GM12878 (cell line): ENCODE data around the gene DCLK2. TPM values are rescaled to one million over a fixed set of nuclear protein-coding genes. Genes with fewer than 3 reads are reported as not detected.

Experiments used
- ATAC-seq: fragments of 200-7000 bp; cut with Tn5 transposase; 3 replicates; pipeline ENCODE4 v1.9.1; 2020; ENCODE audit warnings: mild to moderate bottlenecking, moderate library complexity
- BruUV-seq: library from RNA; stranded (reverse); fragments of 400-500 nt; replicated peaks from 2 replicates; lab custom pipeline; 2021; lab: Mats Ljungman, UMichigan
- CTCF ChIA-PET: fragments of 300-600 bp; sonication (Branson Sonifier 250); formaldehyde crosslinking; extraction: SDS; loops from one replicate; lab custom pipeline; 2021; ENCODE audit warnings: inconsistent platforms; lab: Yijun Ruan, JAX
- POLR2A ChIA-PET: fragments of 350-600 bp; formaldehyde crosslinking; extraction: SDS; loops from one replicate; lab custom pipeline; 2021; ENCODE audit warnings: inconsistent platforms; lab: Charles Lee
- RAD21 ChIA-PET: fragments of 300-600 bp; sonication (Branson Sonifier 250); formaldehyde crosslinking; loops from one replicate; lab custom pipeline; 2023; ENCODE audit warnings: antibody characterized with exemption; ENCODE audit not compliant: unreplicated experiment; lab: Charles Lee
- SMC1A ChIA-PET: fragments of 300-600 bp; sonication (Branson Sonifier 250); formaldehyde crosslinking; loops from one replicate; lab custom pipeline; 2023; ENCODE audit not compliant: unreplicated experiment, uncharacterized antibody; lab: Charles Lee
- DNase-seq: peaks from one replicate; pipeline ENCODE4 v3.0.0-alpha.2; 2011; ENCODE audit warnings: low read depth, low spot score
- FAIRE-seq: peaks from 3 replicates; lab custom pipeline; 2011; peaks lifted over from hg19 to GRCh38; lab: Jason Lieb, UNC
- H2AFZ ChIP-seq: 2 replicates; pipeline ENCODE4 v1.6.0; 2011; ENCODE audit warnings: low read depth, low read length, control low read depth; ENCODE audit not compliant: control insufficient read depth
- H3K27ac ChIP-seq: 2 replicates; pipeline ENCODE4 v1.5.1; 2011; ENCODE audit warnings: control low read depth; ENCODE audit not compliant: control insufficient read depth, insufficient read depth
- H3K27me3 ChIP-seq, 2 experiments: replicated peaks in 1 of 2; 2 replicates each; pipeline versions ENCODE4 v1.6.0 to v1.6.1; 2011; ENCODE audit warnings: low read length in 1 of 2; ENCODE audit not compliant: control insufficient read depth in 2 of 2, insufficient read depth in 2 of 2
- H3K36me3 ChIP-seq, 2 experiments: 2 replicates each; pipeline ENCODE4 v1.5.1; 2011; ENCODE audit warnings: low read length in 1 of 2; ENCODE audit not compliant: control insufficient read depth in 2 of 2, insufficient read depth in 2 of 2
- H3K4me1 ChIP-seq: 2 replicates; pipeline ENCODE4 v1.6.1; 2011; ENCODE audit warnings: mild to moderate bottlenecking, low read length, moderate library complexity, mixed read lengths; ENCODE audit not compliant: control insufficient read depth, insufficient read depth
- H3K4me2 ChIP-seq: 2 replicates; pipeline ENCODE4 v1.6.0; 2011; ENCODE audit warnings: control low read depth; ENCODE audit not compliant: control insufficient read depth, insufficient read depth
- H3K4me3 ChIP-seq: fragments of 200-600 bp; sonication (generic); 2 replicates; pipeline ENCODE4 v1.5.1; 2016
- H3K79me2 ChIP-seq: 2 replicates; pipeline ENCODE4 v1.6.0; 2011; ENCODE audit warnings: low read length; ENCODE audit not compliant: control insufficient read depth, insufficient read depth
- H3K9ac ChIP-seq: 2 replicates; pipeline ENCODE4 v1.8.0; 2011; ENCODE audit warnings: low read length, control low read depth, mixed read lengths; ENCODE audit not compliant: control insufficient read depth, insufficient read depth
- H3K9me3 ChIP-seq: replicated peaks from 3 replicates; pipeline ENCODE4 v1.5.1; 2011; ENCODE audit warnings: mild to moderate bottlenecking, low read length; ENCODE audit not compliant: control insufficient read depth, insufficient read depth
- H4K20me1 ChIP-seq: 2 replicates; pipeline ENCODE4 v1.6.0; 2011; ENCODE audit not compliant: control insufficient read depth, insufficient read depth
- CHD4 ChIP-seq: fragments of 200-600 bp; sonication (generic); IDR thresholded peaks from 2 replicates; pipeline ENCODE4 v1.6.1; 2016; ENCODE audit warnings: mild to moderate bottlenecking
- CREB1 ChIP-seq: IDR thresholded peaks from 2 replicates; pipeline ENCODE4 v1.6.1; 2012; ENCODE audit warnings: low read depth, mild to moderate bottlenecking, inconsistent platforms
- CUX1 ChIP-seq: IDR thresholded peaks from 2 replicates; pipeline ENCODE4 v1.6.1; 2012; ENCODE audit warnings: improper control_type of control experiment, low read depth, low read length; ENCODE audit not compliant: insufficient replicate concordance
- HCFC1 ChIP-seq: fragments of 150-350 bp; IDR thresholded peaks from 2 replicates; pipeline ENCODE4 v1.6.1; 2014; ENCODE audit warnings: low read length
- IRF5 ChIP-seq: fragments of 450-650 bp; IDR thresholded peaks from 2 replicates; pipeline ENCODE4 v1.6.1; 2017; ENCODE audit warnings: borderline replicate concordance
- MTA2 ChIP-seq: fragments of 450-650 bp; IDR thresholded peaks from 2 replicates; pipeline ENCODE4 v1.6.1; 2016; ENCODE audit warnings: low read depth, mild to moderate bottlenecking, moderate library complexity
- MYC ChIP-seq: IDR thresholded peaks from 2 replicates; pipeline ENCODE4 v1.6.1; 2011; ENCODE audit warnings: mild to moderate bottlenecking, low read length, moderate library complexity, inconsistent platforms; ENCODE audit not compliant: insufficient read depth, insufficient replicate concordance, insufficient read length, severe bottlenecking
- NBN ChIP-seq: fragments of 450-650 bp; IDR thresholded peaks from 2 replicates; pipeline ENCODE4 v1.6.1; 2016
- RCOR1 ChIP-seq: conservative IDR thresholded peaks from 2 replicates; pipeline ENCODE4 v1.6.1; 2012; ENCODE audit warnings: low read depth, low read length, improper control_type of control experiment
- SP1 ChIP-seq: IDR thresholded peaks from one replicate; pipeline ENCODE4 v1.6.1; 2011; ENCODE audit warnings: low read depth, low read length
- WGBS: methylation state at CpG from one replicate; pipeline ENCODE4 v1.1.6; 2016; ENCODE audit warnings: low lambda C conversion rate; ENCODE audit not compliant: insufficient replicate concordance, insufficient coverage; ENCODE audit errors: missing lambda C conversion rate; 5-methylcytosine and 5-hydroxymethylcytosine counted together
- in situ Hi-C: fragments of 300-500 bp; cut with MboI; formaldehyde crosslinking; loops from 9 replicates; pipeline ENCODE4 v1.14.3; 2018; ENCODE audit warnings: mixed read lengths
- intact Hi-C: fragments of 100-400 bp; cut with micrococcal nuclease; formaldehyde crosslinking; loops from one replicate; pipeline ENCODE4 v1.14.2; 2022; ENCODE audit not compliant: unreplicated experiment
- polyA plus RNA-seq, 11 experiments: library from polyadenylated mRNA; depleted of rRNA in 4 of 11; unstranded in 6 of 11; stranded (reverse) in 5 of 11; fragments of >200 nt; fragmentation: Nextera tagmentation in 4 of 11; fragmentation: Illumina TruSeq in 1 of 11; extraction: Ambion mirVana in 4 of 11; extraction: Trizol in 1 of 11; gene quantifications; 1 replicate in 1 of 11; 2 replicates in 10 of 11; pipeline versions ENCODE4 v1.2.1 to v1.2.3, GENCODE V29; 2011 to 2016; ENCODE audit warnings: inconsistent platforms in 2 of 11, missing spikeins in 2 of 11, low read depth in 1 of 11
- total RNA-seq, 4 experiments: library from RNA; depleted of rRNA in 3 of 4; stranded (reverse); fragments of >200 nt in 3 of 4; fragmentation: Illumina TruSeq in 1 of 4; extraction: Trizol in 1 of 4; gene quantifications; 2 replicates each; pipeline versions ENCODE4 v1.2.1 to v1.2.3, GENCODE V29; 2013 to 2021

The DCLK2 gene
- total and polyA plus RNA-seq, 10 of the 15 experiments (the other 5 are each of a cell fraction or from before 2014, with no cell fraction given), result not detected

- FAIRE-seq, result no peak
Measured at GRCh38 chr4:150224896-150225591, 146.8 kb downstream of the DCLK2 start.

GRCh38 chr4:150229520-150229919 lies 151.3 kb downstream of the DCLK2 start:
- H3K36me3 ChIP-seq, result no peaks in the 10 kb centered on the region
- no peak for ATAC-seq
- in situ Hi-C loops, result no loop called here
- ChIA-PET POLR2A (no interaction called here), RAD21 (no interaction called here), SMC1A (no interaction called here), CTCF (no interaction called here)
- no peaks in the 10 kb centered on the region for H3K9me3 ChIP-seq
- no peak overlapping the region for H3K9ac ChIP-seq
- H3K79me2 ChIP-seq, result no peaks in the 10 kb centered on the region
- no peaks in the 10 kb centered on the region for H3K4me1 ChIP-seq
- 0% methylated on average over 1 of the region's 1 CpG for WGBS
- peaks cover 0 to 3% of the 10 kb centered on the region in 2 experiments; a peak in 1 of 4 replicates for H3K27me3 ChIP-seq
- H3K4me2 ChIP-seq, result no peak overlapping the region
- TF ChIP-seq HCFC1 (no peak), IRF5 (no peak), CUX1 (no peak), MTA2 (no peak), SP1 (no peak), NBN (no peak), MYC (no peak), RCOR1 (no peak), CHD4 (no peak)
- no peak overlapping the region for H3K4me3 ChIP-seq
- BruUV-seq, result no TSS peak
- H3K27ac ChIP-seq, result no peak overlapping the region
- H2AFZ ChIP-seq, result no peak overlapping the region
- DNase-seq, result no peak
- H4K20me1 ChIP-seq, result no peaks in the 10 kb centered on the region
- intact Hi-C loops, result no loop called here
- FAIRE-seq, result no peak

More at GRCh38 chr4:150224896-150225591, 146.8 kb downstream of the DCLK2 start:
- Histone ChIP-seq H3K36me3 (no peaks in the 10 kb centered on the region), H3K4me2 (no peak overlapping the region), H3K79me2 (no peaks in the 10 kb centered on the region), H3K4me1 (no peaks in the 10 kb centered on the region), H3K9ac (no peak overlapping the region), H2AFZ (no peak overlapping the region), H3K9me3 (no peaks in the 10 kb centered on the region), H3K27me3 (peaks cover 0 to 3% of the 10 kb centered on the region in 2 experiments; a peak in 1 of 4 replicates), H3K4me3 (no peak overlapping the region), H4K20me1 (no peaks in the 10 kb centered on the region), H3K27ac (no peak overlapping the region)
- ChIA-PET RAD21 (no interaction called here), SMC1A (interaction anchor here (1.0 kb wide), 1 partner anchor 18 kb away, joined by 3 read pairs; no protein-coding TSS in a partner anchor), POLR2A (no interaction called here), CTCF (no interaction called here)
- TF ChIP-seq CHD4 (no peak), RCOR1 (no peak), CREB1 (no peak)
- 51% methylated on average over 6 of the region's 6 CpGs for WGBS
- in situ Hi-C loops, result no loop called here
- DNase-seq (no peak), ATAC-seq (no peak)
- BruUV-seq, result no TSS peak
- intact Hi-C loops, result no loop called here
